HCT116 (cell line): ENCODE measurements around the gene GIN1.

Experiments used
- CEBPB ChIP-seq: IDR thresholded peaks from 2 replicates; pipeline ENCODE4 v1.6.1; 2012; ENCODE audit warnings: low read depth
- MAX ChIP-seq: IDR thresholded peaks from 2 replicates; pipeline ENCODE4 v1.6.1; 2012
- TF ChIP-seq, protein P1 (sequence below), 3 experiments: fragments of 200-600 bp in 1 of 3; sonication (generic) in 1 of 3; IDR thresholded peaks in 2 of 3; conservative IDR thresholded peaks in 1 of 3; 2 replicates each; pipeline ENCODE4 v1.5.1; 2012 to 2017; ENCODE audit warnings: low read depth in 2 of 3, low read length in 2 of 3, antibody characterized with exemption in 1 of 3, borderline replicate concordance in 1 of 3, control low read depth in 1 of 3, mild to moderate bottlenecking in 1 of 3, mixed read lengths in 1 of 3, mixed run types in 1 of 3, moderate library complexity in 1 of 3; ENCODE audit not compliant: insufficient read depth in 1 of 3

GRCh38 chr5:103108086-103108485 is 11.9 kb downstream of the GIN1 start:
- TF ChIP-seq, protein P1, sequence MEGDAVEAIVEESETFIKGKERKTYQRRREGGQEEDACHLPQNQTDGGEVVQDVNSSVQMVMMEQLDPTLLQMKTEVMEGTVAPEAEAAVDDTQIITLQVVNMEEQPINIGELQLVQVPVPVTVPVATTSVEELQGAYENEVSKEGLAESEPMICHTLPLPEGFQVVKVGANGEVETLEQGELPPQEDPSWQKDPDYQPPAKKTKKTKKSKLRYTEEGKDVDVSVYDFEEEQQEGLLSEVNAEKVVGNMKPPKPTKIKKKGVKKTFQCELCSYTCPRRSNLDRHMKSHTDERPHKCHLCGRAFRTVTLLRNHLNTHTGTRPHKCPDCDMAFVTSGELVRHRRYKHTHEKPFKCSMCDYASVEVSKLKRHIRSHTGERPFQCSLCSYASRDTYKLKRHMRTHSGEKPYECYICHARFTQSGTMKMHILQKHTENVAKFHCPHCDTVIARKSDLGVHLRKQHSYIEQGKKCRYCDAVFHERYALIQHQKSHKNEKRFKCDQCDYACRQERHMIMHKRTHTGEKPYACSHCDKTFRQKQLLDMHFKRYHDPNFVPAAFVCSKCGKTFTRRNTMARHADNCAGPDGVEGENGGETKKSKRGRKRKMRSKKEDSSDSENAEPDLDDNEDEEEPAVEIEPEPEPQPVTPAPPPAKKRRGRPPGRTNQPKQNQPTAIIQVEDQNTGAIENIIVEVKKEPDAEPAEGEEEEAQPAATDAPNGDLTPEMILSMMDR (IDR thresholded peaks at IDR 0.05 in 2 of 3, conservative IDR thresholded peaks at IDR 0.05 in 1 of 3; ENCODE audit: borderline replicate concordance in 1 of 3, insufficient read depth in 1 of 3, low read depth in 2 of 3, low read length in 2 of 3) = no peak
- no peak for TF ChIP-seq CEBPB
- no peak for TF ChIP-seq MAX
